Upper lobe of left lung (tissue), 6 donors: ENCODE data around the gene RAB21. TPM values are rescaled to one million over a fixed set of nuclear protein-coding genes. Genes with fewer than 3 reads are reported as not detected.

ENCODE experiments used
- ATAC-seq, 2 donors: fragments of 200-7000 bp; cut with Tn5 transposase; one replicate each; pipeline ENCODE4 v1.9.1; 2022; ENCODE audit warnings: mild to moderate bottlenecking in 2 of 2, moderate library complexity in 2 of 2; ENCODE audit not compliant: low FRiP score in 2 of 2
- DNase-seq, 2 donors: peaks; one replicate each; pipeline ENCODE4 v3.0.0-alpha.2; 2019 to 2020
- H3K27ac ChIP-seq, 4 donors: fragments of 200-600 bp; sonication (generic); one replicate each; pipeline ENCODE4 v1.5.1; 2016 to 2019
- H3K27me3 ChIP-seq, 4 donors: fragments of 200-600 bp; sonication (generic); one replicate each; pipeline ENCODE4 v1.5.1; 2017 to 2019
- H3K36me3 ChIP-seq, 4 donors: fragments of 200-600 bp; sonication (generic); one replicate each; pipeline ENCODE4 v1.5.1; 2016 to 2019
- H3K4me1 ChIP-seq, 4 donors: fragments of 200-600 bp; sonication (generic); one replicate each; pipeline ENCODE4 v1.5.1; 2018 to 2019
- H3K4me3 ChIP-seq, 4 donors: fragments of 200-600 bp; sonication (generic); one replicate each; pipeline ENCODE4 v1.5.1; 2017 to 2019; ENCODE audit warnings: mild to moderate bottlenecking in 2 of 4, moderate library complexity in 1 of 4
- H3K9me3 ChIP-seq, 4 donors: fragments of 200-600 bp; sonication (generic); one replicate each; pipeline ENCODE4 v1.5.1; 2018 to 2019
- EP300 ChIP-seq, 4 donors: sonication (generic); formaldehyde crosslinking; IDR thresholded peaks; one replicate each; pipeline ENCODE4 v1.5.1; 2017; ENCODE audit warnings: antibody characterized with exemption in 4 of 4, control low read depth in 2 of 4
- POLR2A ChIP-seq, 4 donors: fragments of 450-650 bp; IDR thresholded peaks; one replicate each; pipeline ENCODE4 v1.5.1; 2016 to 2017; ENCODE audit warnings: antibody characterized with exemption in 4 of 4, mild to moderate bottlenecking in 2 of 4
- POLR2AphosphoS5 ChIP-seq, 2 donors: sonication (generic); formaldehyde crosslinking; IDR thresholded peaks; one replicate each; pipeline ENCODE4 v1.5.1; 2017; ENCODE audit warnings: antibody characterized with exemption in 2 of 2
- WGBS, 2 donors: methylation state at CpG; one replicate each; pipeline ENCODE4 v1.1.5; 2017 to 2018; 5-methylcytosine and 5-hydroxymethylcytosine counted together
- total RNA-seq, 6 donors: library from RNA; depleted of rRNA in 4 of 6; stranded (reverse); fragments of >200 nt in 4 of 6; gene quantifications; one replicate each; pipeline versions ENCODE4 v1.1.0 to v1.2.1, GENCODE V29; 2016 to 2021
- TF ChIP-seq, protein P1 (sequence below), 6 experiments: fragments of 450-650 bp in 4 of 6; fragments of 200-600 bp in 2 of 6; sonication (generic) in 2 of 6; IDR thresholded peaks; one replicate each; pipeline ENCODE4 v1.5.1; 2016 to 2019; ENCODE audit warnings: antibody characterized with exemption in 6 of 6
- donor health status: DM: no; HTN: no; CAD: no; lungs with moderate emphysema.
- donor health status: DM: no; HTN: yes; CAD: no; lungs with severe emphysema.

RAB21 gene
- total RNA-seq, 6 donors from 2014 or later, result 9.4 to 78.7 (median 46.1) TPM

- no peak overlapping the region for H3K4me3 ChIP-seq
- ATAC-seq, result no peak
- H3K9me3 ChIP-seq, result no peaks in the 10 kb centered on the region
- TF ChIP-seq, protein P1, sequence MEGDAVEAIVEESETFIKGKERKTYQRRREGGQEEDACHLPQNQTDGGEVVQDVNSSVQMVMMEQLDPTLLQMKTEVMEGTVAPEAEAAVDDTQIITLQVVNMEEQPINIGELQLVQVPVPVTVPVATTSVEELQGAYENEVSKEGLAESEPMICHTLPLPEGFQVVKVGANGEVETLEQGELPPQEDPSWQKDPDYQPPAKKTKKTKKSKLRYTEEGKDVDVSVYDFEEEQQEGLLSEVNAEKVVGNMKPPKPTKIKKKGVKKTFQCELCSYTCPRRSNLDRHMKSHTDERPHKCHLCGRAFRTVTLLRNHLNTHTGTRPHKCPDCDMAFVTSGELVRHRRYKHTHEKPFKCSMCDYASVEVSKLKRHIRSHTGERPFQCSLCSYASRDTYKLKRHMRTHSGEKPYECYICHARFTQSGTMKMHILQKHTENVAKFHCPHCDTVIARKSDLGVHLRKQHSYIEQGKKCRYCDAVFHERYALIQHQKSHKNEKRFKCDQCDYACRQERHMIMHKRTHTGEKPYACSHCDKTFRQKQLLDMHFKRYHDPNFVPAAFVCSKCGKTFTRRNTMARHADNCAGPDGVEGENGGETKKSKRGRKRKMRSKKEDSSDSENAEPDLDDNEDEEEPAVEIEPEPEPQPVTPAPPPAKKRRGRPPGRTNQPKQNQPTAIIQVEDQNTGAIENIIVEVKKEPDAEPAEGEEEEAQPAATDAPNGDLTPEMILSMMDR (IDR thresholded peaks at IDR 0.05), result no peak
- no peak for TF ChIP-seq EP300 (IDR thresholded peaks at IDR 0.05)
- no peak for TF ChIP-seq POLR2A (IDR thresholded peaks at IDR 0.05)
- no peak for TF ChIP-seq POLR2AphosphoS5 (IDR thresholded peaks at IDR 0.05)
- no peak overlapping the region for H3K27ac ChIP-seq
- no peaks in the 10 kb centered on the region for H3K27me3 ChIP-seq
- no peaks in the 10 kb centered on the region for H3K4me1 ChIP-seq
- DNase-seq, result no peak
- WGBS, 2 donors, result 77 to 82% methylated on average over 4 to 5 of the region's 5 CpGs
- no peaks in the 10 kb centered on the region for H3K36me3 ChIP-seq
Measured at GRCh38 chr12:71727958-71728357, 26.7 kb upstream of the RAB21 start.

DNA sequence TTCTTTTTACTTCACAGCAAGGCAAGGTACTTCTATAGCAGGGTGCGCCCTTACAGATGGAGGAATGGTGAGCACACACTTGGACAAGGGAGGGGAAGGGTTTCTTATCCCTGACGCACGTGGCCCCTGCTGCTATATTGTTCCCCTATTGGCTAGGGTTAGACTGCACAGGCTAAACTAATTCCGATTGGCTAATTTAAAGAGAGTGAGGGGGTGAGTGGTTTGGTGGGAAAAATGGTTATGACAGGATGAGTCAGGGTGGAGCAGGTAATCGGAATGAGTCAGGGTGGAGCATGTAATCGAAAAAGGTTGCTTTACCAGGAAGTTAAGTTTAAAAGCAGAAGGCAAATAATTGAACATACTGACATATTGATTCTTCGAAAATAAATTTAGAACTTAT, 23.7 kb upstream of the RAB21 start:
- TF ChIP-seq EP300 (IDR thresholded peaks at IDR 0.05), result no peak
- TF ChIP-seq POLR2AphosphoS5 (IDR thresholded peaks at IDR 0.05), result no peak
- TF ChIP-seq, protein P1 (IDR thresholded peaks at IDR 0.05), result no peak
- no peak for TF ChIP-seq POLR2A (IDR thresholded peaks at IDR 0.05)
- Histone ChIP-seq H3K4me1 (no peaks in the 10 kb centered on the region), H3K27me3 (no peaks in the 10 kb centered on the region), H3K27ac (no peak overlapping the region), H3K36me3 (no peaks in the 10 kb centered on the region), H3K9me3 (no peaks in the 10 kb centered on the region), H3K4me3 (no peak overlapping the region)
- WGBS, 2 donors, result 82 to 90% methylated on average over 7 of the region's 7 CpGs
- ATAC-seq, result no peak
- DNase-seq, result no peak

DNA sequence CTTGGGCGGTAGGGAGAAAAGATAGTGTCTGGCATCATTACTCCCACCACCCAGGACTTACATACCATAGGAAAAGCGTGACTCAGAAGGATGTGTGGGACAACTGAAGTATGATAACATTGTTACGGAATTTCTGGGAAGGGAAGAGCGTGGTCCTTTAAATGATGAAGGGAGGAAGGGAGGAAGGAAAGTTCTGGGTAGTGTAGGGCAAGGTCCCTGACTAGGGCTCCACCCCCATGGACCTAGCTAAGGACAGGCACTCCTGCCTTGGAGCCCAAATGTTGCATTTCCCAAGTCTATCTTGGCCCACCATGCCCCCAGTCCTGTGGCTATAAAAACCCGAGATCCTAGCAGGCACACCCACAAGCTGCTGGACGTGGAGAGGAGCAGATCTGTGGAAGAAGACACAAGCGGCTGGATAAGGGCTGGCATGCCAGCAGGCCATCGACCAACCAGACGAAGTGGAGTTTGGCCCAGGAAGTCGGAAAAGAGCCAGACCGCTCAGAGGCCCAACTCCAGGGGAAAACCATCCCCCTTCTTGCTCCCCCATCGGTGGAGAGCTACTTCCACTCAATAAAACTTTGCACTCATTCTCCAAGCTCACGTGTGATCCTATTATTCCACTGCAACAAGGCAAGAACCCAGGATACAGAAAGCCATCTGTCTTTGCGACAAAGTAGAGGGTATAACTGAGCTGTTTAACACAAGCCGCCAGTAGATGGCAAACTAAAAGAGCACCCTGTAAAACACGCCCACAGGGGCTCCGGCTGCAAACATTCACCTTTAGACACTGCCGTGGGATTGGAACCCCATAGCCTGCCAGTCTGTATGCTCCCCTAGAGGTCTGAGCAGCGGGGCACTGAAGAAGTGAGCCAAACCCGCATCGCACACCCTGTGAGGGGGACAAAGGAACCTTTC, 23.0 kb upstream of the RAB21 start:
- no peak for ATAC-seq
- no peak for TF ChIP-seq POLR2AphosphoS5 (IDR thresholded peaks at IDR 0.05)
- TF ChIP-seq POLR2A (IDR thresholded peaks at IDR 0.05), result no peak
- TF ChIP-seq, protein P1 (IDR thresholded peaks at IDR 0.05), result no peak
- TF ChIP-seq EP300 (IDR thresholded peaks at IDR 0.05), result no peak

DNA sequence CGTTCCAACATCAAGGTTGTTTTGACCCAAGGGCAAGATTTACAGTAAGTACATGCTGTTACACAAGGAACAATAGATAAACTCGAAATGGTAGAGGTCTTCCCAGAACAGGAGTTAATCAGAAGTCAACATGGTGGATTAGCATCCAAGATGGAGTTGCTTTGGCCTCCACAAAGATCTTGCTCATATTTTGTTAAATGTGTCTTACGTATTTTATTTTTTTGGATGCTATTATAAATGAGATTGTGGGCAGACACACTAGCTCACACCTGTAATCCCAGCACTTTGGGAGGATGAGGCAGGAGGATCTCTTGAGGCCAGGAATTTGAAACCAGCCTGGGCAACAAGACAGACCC, 22.3 kb upstream of the RAB21 start:
- H3K4me1 ChIP-seq, result no peaks in the 10 kb centered on the region
- TF ChIP-seq EP300 (IDR thresholded peaks at IDR 0.05) (no peak), POLR2A (IDR thresholded peaks at IDR 0.05) (no peak), POLR2AphosphoS5 (IDR thresholded peaks at IDR 0.05) (no peak)
- TF ChIP-seq, protein P1 (IDR thresholded peaks at IDR 0.05), result no peak
- ATAC-seq (no peak), DNase-seq (no peak)
- no peak overlapping the region for H3K4me3 ChIP-seq
- no peaks in the 10 kb centered on the region for H3K9me3 ChIP-seq
- H3K27ac ChIP-seq, result no peak overlapping the region
- WGBS, 2 donors, result 80 to 86% methylated on average over 3 of the region's 3 CpGs
- H3K27me3 ChIP-seq, result no peaks in the 10 kb centered on the region
- H3K36me3 ChIP-seq, result no peaks in the 10 kb centered on the region

More for the DNA sequence above, 23.0 kb upstream of the RAB21 start:
- no peak overlapping the region for H3K4me3 ChIP-seq
- no peaks in the 10 kb centered on the region for H3K36me3 ChIP-seq
- no peak for DNase-seq
- no peak overlapping the region for H3K27ac ChIP-seq
- no peaks in the 10 kb centered on the region for H3K9me3 ChIP-seq
- 81 to 87% methylated on average over 21 of the region's 21 CpGs for WGBS, 2 donors
- H3K27me3 ChIP-seq, result no peaks in the 10 kb centered on the region
- H3K4me1 ChIP-seq, result no peaks in the 10 kb centered on the region

DNA sequence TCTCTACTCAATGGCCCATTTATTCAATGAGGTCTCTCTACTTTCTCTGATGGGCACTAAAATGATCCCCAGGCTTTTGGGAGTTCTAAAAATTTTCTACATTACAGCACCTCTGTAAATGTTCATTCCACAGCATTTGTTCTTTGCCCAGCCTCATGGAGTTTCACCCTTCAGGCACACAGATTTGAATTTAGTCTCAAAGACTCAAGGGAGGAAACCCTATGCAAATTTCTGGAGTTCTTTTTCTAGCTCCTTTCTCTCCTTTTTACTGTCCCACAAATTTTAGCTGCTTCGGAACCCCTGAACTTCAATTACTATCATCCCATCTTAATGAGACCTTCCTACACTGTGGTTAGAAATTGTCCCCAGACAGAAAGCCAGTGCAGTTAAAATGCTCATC, 17.5 kb upstream of the RAB21 start:
- Histone ChIP-seq H3K27me3 (no peaks in the 10 kb centered on the region), H3K4me3 (no peak overlapping the region), H3K36me3 (no peaks in the 10 kb centered on the region), H3K27ac (no peak overlapping the region), H3K9me3 (no peaks in the 10 kb centered on the region), H3K4me1 (no peaks in the 10 kb centered on the region)
- ATAC-seq (no peak), DNase-seq (no peak)
- 87 to 95% methylated on average over 1 of the region's 1 CpG for WGBS, 2 donors
- TF ChIP-seq EP300 (IDR thresholded peaks at IDR 0.05) (no peak), POLR2A (IDR thresholded peaks at IDR 0.05) (no peak), POLR2AphosphoS5 (IDR thresholded peaks at IDR 0.05) (no peak)
- TF ChIP-seq, protein P1 (IDR thresholded peaks at IDR 0.05), result no peak
